ENCODE measurements around the gene ADAMTSL1.

DNA sequence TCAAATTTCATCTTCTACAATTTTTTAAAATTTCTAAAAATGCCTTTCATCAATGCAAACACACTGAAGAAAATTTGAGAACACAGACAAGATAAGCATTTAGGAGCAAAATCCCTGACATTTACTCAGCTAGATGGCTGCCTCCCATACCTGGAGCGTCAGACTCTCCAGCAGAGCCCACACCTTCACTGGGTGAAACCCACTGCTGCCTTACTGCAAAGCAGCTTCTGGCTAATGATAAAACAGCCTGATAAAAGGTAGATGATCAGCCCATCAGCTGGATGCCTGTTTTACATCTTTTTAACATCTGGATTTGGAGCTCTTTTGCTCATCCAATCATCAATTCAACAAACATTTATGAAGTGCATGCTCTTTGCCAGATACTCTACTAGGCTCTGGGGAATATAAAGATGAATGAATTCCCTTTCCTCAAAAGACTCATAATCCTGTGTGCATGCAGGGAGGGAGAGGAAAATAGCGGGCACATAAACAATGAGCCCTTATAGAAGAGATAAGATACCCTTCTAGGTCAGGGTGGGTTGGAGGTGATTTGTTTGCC is 287.9 kb downstream of the ADAMTSL1 start:
- TF ChIP-seq POLR2A (IDR thresholded peaks at IDR 0.05), result no peak
- TF ChIP-seq, protein P1, sequence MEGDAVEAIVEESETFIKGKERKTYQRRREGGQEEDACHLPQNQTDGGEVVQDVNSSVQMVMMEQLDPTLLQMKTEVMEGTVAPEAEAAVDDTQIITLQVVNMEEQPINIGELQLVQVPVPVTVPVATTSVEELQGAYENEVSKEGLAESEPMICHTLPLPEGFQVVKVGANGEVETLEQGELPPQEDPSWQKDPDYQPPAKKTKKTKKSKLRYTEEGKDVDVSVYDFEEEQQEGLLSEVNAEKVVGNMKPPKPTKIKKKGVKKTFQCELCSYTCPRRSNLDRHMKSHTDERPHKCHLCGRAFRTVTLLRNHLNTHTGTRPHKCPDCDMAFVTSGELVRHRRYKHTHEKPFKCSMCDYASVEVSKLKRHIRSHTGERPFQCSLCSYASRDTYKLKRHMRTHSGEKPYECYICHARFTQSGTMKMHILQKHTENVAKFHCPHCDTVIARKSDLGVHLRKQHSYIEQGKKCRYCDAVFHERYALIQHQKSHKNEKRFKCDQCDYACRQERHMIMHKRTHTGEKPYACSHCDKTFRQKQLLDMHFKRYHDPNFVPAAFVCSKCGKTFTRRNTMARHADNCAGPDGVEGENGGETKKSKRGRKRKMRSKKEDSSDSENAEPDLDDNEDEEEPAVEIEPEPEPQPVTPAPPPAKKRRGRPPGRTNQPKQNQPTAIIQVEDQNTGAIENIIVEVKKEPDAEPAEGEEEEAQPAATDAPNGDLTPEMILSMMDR (IDR thresholded peaks at IDR 0.05), result no peak
